ENCODE data around the gene RREB1. TPM values are rescaled to one million over a fixed set of nuclear protein-coding genes. Genes with fewer than 3 reads are reported as not detected.

Gene RREB1
- total and polyA plus RNA-seq, 7 donors, result 6.0 to 31.9 (median 20.7) TPM

DNA sequence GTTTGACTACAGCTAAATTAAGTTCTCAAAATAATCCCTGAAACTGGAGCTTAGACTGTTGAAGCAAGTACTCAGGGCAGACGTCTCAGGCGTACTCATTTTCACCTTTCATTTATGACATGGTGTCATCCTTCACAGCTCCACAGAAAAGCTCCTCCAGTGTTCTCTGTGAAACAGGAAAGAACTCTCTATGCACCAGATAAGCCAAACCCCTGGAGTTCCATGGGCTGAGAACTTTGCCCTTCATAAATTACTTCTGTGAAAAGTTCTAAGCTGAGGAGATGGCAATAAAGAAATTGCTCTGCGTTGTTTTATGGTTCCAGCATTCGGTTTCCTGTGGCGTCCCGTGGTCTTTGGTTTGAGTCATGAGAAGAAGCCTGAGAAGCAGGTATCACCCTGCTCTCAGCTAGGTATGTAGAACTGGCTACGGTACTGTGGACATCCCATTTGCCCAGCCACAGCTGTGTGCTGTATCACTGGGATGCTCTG, 20.2 kb upstream of the RREB1 start:
- no peaks in the 10 kb centered on the region for H3K27me3 ChIP-seq
- WGBS, 2 donors, result 14 to 27% methylated on average over 7 of the region's 7 CpGs
- H3K4me3 ChIP-seq, result peak overlapping the region in 1 of 4 donors; percentile 20
- H3K27ac ChIP-seq, result peak overlapping the region in 1 of 4 donors; percentile 42
- no peaks in the 10 kb centered on the region for H3K9me3 ChIP-seq
- peaks cover 0 to 15% (median 10%) of the 10 kb centered on the region in 4 donors for H3K4me1 ChIP-seq
- intact Hi-C loops (cut with DNase I), result no loop called here
- TF ChIP-seq CTCF (IDR thresholded peaks at IDR 0.05) (no peak), POLR2AphosphoS5 (IDR thresholded peaks at IDR 0.05) (no peak), POLR2A (IDR thresholded peaks at IDR 0.05) (no peak), EP300 (IDR thresholded peaks at IDR 0.05) (no peak)
- H3K36me3 ChIP-seq, result no peaks in the 10 kb centered on the region
- DNase-seq, result no peak

DNA sequence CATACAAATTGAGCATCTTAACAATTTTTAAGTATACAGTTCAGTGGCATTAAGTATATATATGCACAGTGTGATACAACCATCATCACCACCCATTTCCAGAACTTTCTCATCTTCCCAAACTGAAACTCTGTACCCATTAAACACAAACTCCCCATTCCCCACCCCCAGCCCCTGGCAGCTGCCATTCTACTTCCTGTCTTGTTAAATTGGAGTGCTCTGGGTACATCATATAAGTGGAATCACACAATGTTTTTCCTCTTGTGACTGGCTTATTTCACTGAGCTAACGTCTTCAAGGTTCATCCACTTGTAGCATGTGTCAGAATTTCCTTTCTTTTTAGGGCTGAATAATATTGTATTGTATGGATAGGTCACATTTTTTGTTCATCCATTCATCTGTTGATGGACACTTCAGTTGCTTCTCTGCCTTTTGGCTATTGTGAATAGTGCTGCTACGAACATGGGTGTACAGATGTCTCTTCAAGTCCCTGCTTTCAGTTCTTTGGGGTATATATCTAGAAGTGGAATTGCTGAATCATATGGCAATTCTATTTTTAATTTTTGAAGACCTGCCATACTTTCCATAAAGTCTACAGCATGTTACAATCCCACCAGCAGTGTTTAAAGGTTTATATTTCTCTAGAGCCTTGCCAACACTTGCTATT, 19.6 kb upstream of the RREB1 start:
- 49 to 52% methylated on average over 2 of the region's 2 CpGs for WGBS, 2 donors
- TF ChIP-seq POLR2AphosphoS5 (IDR thresholded peaks at IDR 0.05), result no peak
- TF ChIP-seq CTCF (IDR thresholded peaks at IDR 0.05), result no peak
- no peak for TF ChIP-seq EP300 (IDR thresholded peaks at IDR 0.05)
- TF ChIP-seq POLR2A (IDR thresholded peaks at IDR 0.05), result no peak
- Histone ChIP-seq H3K9me3 (no peaks in the 10 kb centered on the region), H3K27ac (no peak overlapping the region), H3K36me3 (no peaks in the 10 kb centered on the region), H3K4me3 (no peak overlapping the region), H3K27me3 (no peaks in the 10 kb centered on the region), H3K4me1 (peaks cover 0 to 15% (median 10%) of the 10 kb centered on the region in 4 donors)
- intact Hi-C loops (cut with DNase I), result no loop called here
- DNase-seq, result no peak

DNA sequence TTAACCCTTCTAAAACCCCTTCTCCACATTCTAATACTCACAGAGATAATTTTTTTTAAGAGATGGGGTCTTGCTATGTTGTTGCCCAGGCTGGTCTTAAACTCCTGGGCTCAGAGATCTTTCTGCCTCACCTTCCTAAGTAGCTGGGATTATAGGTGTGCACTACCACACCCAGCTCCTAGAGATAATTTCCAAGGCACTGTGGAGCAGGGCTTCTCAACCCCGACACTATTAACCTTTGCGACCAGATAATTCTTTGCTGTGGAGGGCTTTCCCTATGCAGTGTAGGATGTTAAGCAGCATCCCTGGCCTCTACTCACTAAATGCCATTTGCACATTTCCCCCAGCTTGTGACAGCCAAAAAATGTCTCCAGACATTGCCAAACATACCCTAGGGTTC, 8.8 kb upstream of the RREB1 start:
- intact Hi-C loops (cut with DNase I), result no loop called here
- Histone ChIP-seq H3K4me1 (no peaks in the 10 kb centered on the region), H3K9me3 (no peaks in the 10 kb centered on the region), H3K27ac (no peak overlapping the region), H3K27me3 (no peaks in the 10 kb centered on the region), H3K4me3 (no peak overlapping the region), H3K36me3 (no peaks in the 10 kb centered on the region)
- WGBS, 2 donors, result 36 to 69% methylated on average over 2 of the region's 2 CpGs
- TF ChIP-seq POLR2A (IDR thresholded peaks at IDR 0.05), result no peak
- TF ChIP-seq CTCF (IDR thresholded peaks at IDR 0.05), result no peak
- no peak for TF ChIP-seq EP300 (IDR thresholded peaks at IDR 0.05)
- no peak for TF ChIP-seq POLR2AphosphoS5 (IDR thresholded peaks at IDR 0.05)
- no peak for DNase-seq

GRCh38 chr6:7100072-7100752, 7.5 kb upstream of the RREB1 start:
- no peak overlapping the region for H3K27ac ChIP-seq
- TF ChIP-seq POLR2AphosphoS5 (IDR thresholded peaks at IDR 0.05) (no peak), EP300 (IDR thresholded peaks at IDR 0.05) (no peak), POLR2A (IDR thresholded peaks at IDR 0.05) (no peak), CTCF (IDR thresholded peaks at IDR 0.05) (no peak)
- H3K9me3 ChIP-seq, result no peaks in the 10 kb centered on the region
- H3K4me1 ChIP-seq, result no peaks in the 10 kb centered on the region
- no peak overlapping the region for H3K4me3 ChIP-seq
- 49 to 60% methylated on average over 3 of the region's 3 CpGs for WGBS, 2 donors
- intact Hi-C loops (cut with DNase I), result no loop called here
- no peaks in the 10 kb centered on the region for H3K27me3 ChIP-seq
- H3K36me3 ChIP-seq, result no peaks in the 10 kb centered on the region
- DNase-seq, result no peak

All from sigmoid colon (tissue), 7 donors.